GM23248 (cell line): Measurements from ENCODE around the gene FHDC1. TPM values are rescaled to one million over a fixed set of nuclear protein-coding genes. Genes with fewer than 3 reads are reported as not detected.

Experiments
- DNase-seq: peaks from one replicate; pipeline ENCODE4 v3.0.0-alpha.2; 2015
- H2AFZ ChIP-seq: fragments of 200-600 bp; sonication (generic); 2 replicates; pipeline ENCODE4 v1.6.1; 2016; ENCODE audit warnings: antibody characterized with exemption
- H3F3A ChIP-seq: fragments of 200-600 bp; sonication (generic); 2 replicates; pipeline ENCODE4 v1.6.1; 2016; ENCODE audit warnings: mild to moderate bottlenecking, antibody characterized with exemption, mixed run types; ENCODE audit not compliant: insufficient read depth
- H3K27ac ChIP-seq: fragments of 200-600 bp; sonication (generic); 2 replicates; pipeline ENCODE4 v1.5.1; 2016; ENCODE audit warnings: mild to moderate bottlenecking
- H3K27me3 ChIP-seq: fragments of 200-600 bp; sonication (generic); replicated peaks from 2 replicates; pipeline ENCODE4 v1.6.1; 2016; ENCODE audit warnings: mild to moderate bottlenecking; ENCODE audit not compliant: insufficient read depth
- H3K36me3 ChIP-seq: fragments of 200-600 bp; sonication (generic); 2 replicates; pipeline ENCODE4 v1.6.1; 2016; ENCODE audit warnings: low read depth, mild to moderate bottlenecking
- H3K4me1 ChIP-seq: fragments of 200-600 bp; sonication (generic); 2 replicates; pipeline ENCODE4 v1.6.1; 2016; ENCODE audit warnings: mild to moderate bottlenecking; ENCODE audit not compliant: insufficient read depth
- H3K4me2 ChIP-seq: fragments of 200-600 bp; sonication (generic); one replicate; pipeline ENCODE4 v1.6.1; 2016; ENCODE audit warnings: mild to moderate bottlenecking; ENCODE audit not compliant: unreplicated experiment
- H3K4me3 ChIP-seq: fragments of 200-600 bp; sonication (generic); 2 replicates; pipeline ENCODE4 v1.5.1; 2016; ENCODE audit warnings: mild to moderate bottlenecking
- H3K79me2 ChIP-seq: fragments of 200-600 bp; sonication (generic); 2 replicates; pipeline ENCODE4 v1.6.1; 2016; ENCODE audit warnings: mild to moderate bottlenecking; ENCODE audit not compliant: insufficient read depth
- H3K9ac ChIP-seq: fragments of 200-600 bp; sonication (generic); 2 replicates; pipeline ENCODE4 v1.6.1; 2016; ENCODE audit warnings: mild to moderate bottlenecking
- H3K9me2 ChIP-seq: fragments of 200-600 bp; sonication (generic); 2 replicates; pipeline ENCODE4 v1.6.1; 2016; ENCODE audit warnings: mixed run types, mild to moderate bottlenecking, moderate library complexity; ENCODE audit not compliant: insufficient read depth
- H3K9me3 ChIP-seq: fragments of 200-600 bp; sonication (generic); one replicate; pipeline ENCODE4 v1.6.1; 2017; ENCODE audit warnings: low read depth
- H4K20me1 ChIP-seq: fragments of 200-600 bp; sonication (generic); 2 replicates; pipeline ENCODE4 v1.6.0; 2016; ENCODE audit not compliant: insufficient read depth
- EZH2 ChIP-seq: fragments of 200-600 bp; sonication (generic); IDR thresholded peaks from 2 replicates; pipeline ENCODE4 v1.6.1; 2018; ENCODE audit warnings: antibody characterized with exemption, mild to moderate bottlenecking; ENCODE audit not compliant: insufficient read depth, poor library complexity, severe bottlenecking
- EZH2phosphoT487 ChIP-seq: fragments of 200-600 bp; sonication (generic); IDR thresholded peaks from 2 replicates; pipeline ENCODE4 v1.6.1; 2018; ENCODE audit warnings: antibody characterized with exemption, moderate library complexity, mild to moderate bottlenecking, low read depth; ENCODE audit not compliant: insufficient read depth
- WGBS, 2 experiments: methylation state at CpG; one replicate each; pipeline ENCODE4 v1.1.6; 2015 to 2017; ENCODE audit warnings: low lambda C conversion rate in 2 of 2, low coverage in 1 of 2; ENCODE audit errors: missing lambda C conversion rate in 2 of 2; 5-methylcytosine and 5-hydroxymethylcytosine counted together
- in situ Hi-C: fragments of 300-500 bp; cut with MboI; formaldehyde crosslinking; loops from 2 replicates; pipeline ENCODE4 v1.15.0; 2020
- polyA plus RNA-seq: library from polyadenylated mRNA; unstranded; fragments of >200 nt; fragmentation: Nextera tagmentation; extraction: Ambion mirVana; gene quantifications from 2 replicates; pipeline ENCODE4 v1.2.1, GENCODE V29; 2016
- total RNA-seq: library from RNA; depleted of rRNA; stranded (reverse); fragments of >200 nt; shearing (Covaris generic); gene quantifications from 2 replicates; pipeline ENCODE4 v1.2.3, GENCODE V29; 2014; rRNA removed

FHDC1 gene
- total and polyA plus RNA-seq, 2 experiments from 2014 or later, result 0.22 to 0.51 TPM

- TF ChIP-seq EZH2phosphoT487, result no peak
- TF ChIP-seq EZH2, result no peak
- WGBS, 2 experiments, result 0% methylated on average over 1 of the region's 1 CpG
- in situ Hi-C loops, result no loop called here
Measured at GRCh38 chr4:153028535-153028934, 92.4 kb downstream of the FHDC1 start.

More at GRCh38 chr4:153028535-153028934, 92.4 kb downstream of the FHDC1 start:
- Histone ChIP-seq H3K36me3 (no peaks in the 10 kb centered on the region), H3K9me3 (no peaks in the 10 kb centered on the region), H3K4me2 (no peak overlapping the region), H4K20me1 (no peaks in the 10 kb centered on the region), H3K9ac (no peak overlapping the region), H2AFZ (no peak overlapping the region), H3K4me1 (no peaks in the 10 kb centered on the region), H3K9me2 (no peaks in the 10 kb centered on the region), H3K27me3 (peaks cover 13% of the 10 kb centered on the region; the same call in 1 of the 2 replicates), H3F3A (no peaks in the 10 kb centered on the region), H3K27ac (no peak overlapping the region), H3K79me2 (no peaks in the 10 kb centered on the region), H3K4me3 (no peak overlapping the region)
- DNase-seq, result no peak

Other genes with a start within 250 kb of the FHDC1 start
- gene TIGD4, start 156.6 kb upstream of the FHDC1 start, total RNA-seq, result 0.11 and 0.51 TPM in 2 replicates
- gene TIGD4, start 156.6 kb upstream of the FHDC1 start, polyA plus RNA-seq, result not detected in 2 replicates
- gene ARFIP1, start 156.4 kb upstream of the FHDC1 start, total RNA-seq, result 61.4 and 69.3 TPM in 2 replicates
- 39.9 and 40.7 TPM in 2 replicates for gene ARFIP1, start 156.4 kb upstream of the FHDC1 start, polyA plus RNA-seq